IPS-NIHi11 (cell line): Measurements from ENCODE around the gene IL21R.
"Not testable (repeated sequence)": the region's sequence is repeated elsewhere in the genome, so short reads cannot be mapped to it uniquely, and the experiment has no call there.

Experiments
- DNase-seq: peaks from one replicate; pipeline ENCODE4 v3.0.0; 2012; ENCODE audit warnings: mixed read lengths, low spot score

The IL21R gene

GRCh38 chr16:27402569-27402963 lies 592 bp downstream of the IL21R start:
- no peak for DNase-seq

DNA sequence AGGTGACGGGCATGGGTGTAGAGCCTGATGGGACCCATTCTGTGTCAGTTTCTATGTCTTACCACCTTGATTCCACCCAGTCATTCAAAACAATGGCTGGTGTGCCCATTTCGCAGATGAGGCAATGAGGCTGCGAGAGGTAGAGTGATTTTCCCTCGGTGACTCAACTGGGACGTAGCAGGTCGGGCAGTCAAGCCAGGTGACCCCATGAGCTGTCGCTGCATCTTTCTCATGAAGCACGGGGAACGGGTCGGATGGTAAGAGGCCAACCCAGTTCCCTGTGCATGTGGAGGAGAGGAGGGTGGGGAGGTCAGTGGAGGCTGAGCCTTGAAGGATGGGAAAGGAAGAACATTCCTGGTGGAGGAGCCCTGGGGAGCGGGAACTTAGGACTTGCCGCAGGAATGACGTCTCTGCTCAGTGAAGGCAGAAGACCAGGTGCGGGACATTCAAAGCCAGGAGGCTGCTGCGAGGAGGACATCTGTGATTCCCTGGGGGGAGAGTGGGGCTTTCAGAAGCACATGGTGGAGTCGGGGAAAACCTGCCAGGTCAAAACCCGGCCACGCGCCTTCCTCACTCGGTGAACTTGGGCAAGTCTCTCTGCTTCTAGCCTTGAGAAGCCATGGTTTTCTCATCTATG lies 1.1 kb downstream of the IL21R start:
- no peak for DNase-seq

- DNase-seq: no peak
Observed at GRCh38 chr16:27403601-27403992, 1.6 kb downstream of the IL21R start.

DNA sequence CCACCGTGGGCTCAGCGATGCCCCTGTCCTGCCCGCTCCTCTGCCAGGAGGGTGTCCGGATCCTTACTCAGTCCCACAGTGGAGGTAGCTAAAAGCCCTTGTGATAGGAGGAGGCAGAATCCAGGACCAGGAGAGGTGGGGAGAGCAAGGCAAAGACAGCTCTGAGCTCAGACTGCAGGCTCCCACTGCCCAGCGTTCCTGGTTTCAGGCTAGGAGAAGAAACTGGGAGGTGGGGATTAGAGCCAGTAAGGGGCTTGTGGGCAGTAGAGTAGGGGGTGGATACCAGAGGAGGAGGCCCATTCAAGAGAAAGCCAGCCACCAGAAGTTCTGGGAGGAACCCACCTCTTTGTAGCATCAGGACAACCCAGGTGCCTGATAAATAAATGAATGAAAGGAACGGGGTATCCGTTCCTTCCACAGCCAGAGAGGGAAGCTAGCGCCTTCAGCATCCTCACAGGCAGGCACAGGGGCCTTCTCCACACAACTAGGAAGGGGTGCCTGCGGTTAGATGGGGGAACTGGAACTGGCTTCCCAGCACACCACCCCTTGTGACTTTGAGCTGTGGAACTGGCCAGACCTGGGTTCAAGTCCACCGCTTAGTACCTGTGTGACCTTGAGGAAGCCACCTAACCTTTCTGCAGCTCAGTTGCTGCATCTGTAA lies 2.3 kb downstream of the IL21R start:
- no peak for DNase-seq

- no peak for DNase-seq
Observed at GRCh38 chr16:27405546-27406451, 3.8 kb downstream of the IL21R start.

DNA sequence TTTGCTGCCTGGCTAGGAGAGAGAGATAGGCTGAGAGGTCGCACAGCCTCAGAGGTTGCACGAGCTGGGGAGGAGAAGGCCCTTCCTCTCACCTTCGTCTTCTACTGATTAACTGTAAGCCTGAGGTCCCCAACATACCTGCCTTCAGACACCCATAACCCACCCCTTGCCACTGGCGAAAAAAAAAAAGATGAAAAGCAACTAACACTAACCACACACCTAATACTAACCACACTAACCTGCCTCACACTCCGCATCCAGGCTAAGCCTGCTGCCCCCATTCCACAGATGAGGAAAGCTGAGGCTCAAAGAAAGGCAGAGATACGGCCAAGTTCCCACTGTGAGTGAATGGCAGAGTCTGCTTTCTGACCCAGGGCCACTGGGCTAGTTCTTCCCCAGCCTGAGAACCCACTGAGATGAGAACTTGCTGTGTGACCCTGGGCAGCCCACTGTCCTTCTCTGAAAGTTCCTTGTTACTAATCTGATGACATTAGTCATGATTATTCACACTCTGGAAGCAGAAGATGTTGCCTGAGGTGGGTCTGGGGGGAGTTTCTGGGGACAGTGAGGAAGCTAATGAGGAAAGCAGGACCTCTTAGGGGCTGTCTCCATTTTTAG lies 4.6 kb downstream of the IL21R start:
- no peak for DNase-seq

DNA sequence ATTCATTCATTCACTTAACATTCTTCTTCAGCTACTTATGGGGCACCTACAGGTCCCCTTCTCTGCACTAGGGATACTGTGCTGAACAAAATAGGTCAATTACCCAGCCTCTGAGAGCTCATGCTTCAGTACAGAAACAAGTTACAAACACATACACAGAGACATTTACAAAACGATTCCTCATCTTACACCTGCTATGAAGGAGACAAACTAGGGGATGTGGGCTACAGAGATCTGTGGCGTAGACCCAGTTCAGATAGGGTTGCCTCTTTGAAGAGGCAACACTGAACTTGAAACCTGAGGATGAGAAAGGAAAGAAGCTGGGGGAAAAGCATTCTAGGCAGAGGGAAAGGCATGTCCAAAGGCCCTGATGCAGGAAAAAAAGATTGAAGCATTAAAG lies 5.2 kb downstream of the IL21R start:
- DNase-seq: no peak

DNA sequence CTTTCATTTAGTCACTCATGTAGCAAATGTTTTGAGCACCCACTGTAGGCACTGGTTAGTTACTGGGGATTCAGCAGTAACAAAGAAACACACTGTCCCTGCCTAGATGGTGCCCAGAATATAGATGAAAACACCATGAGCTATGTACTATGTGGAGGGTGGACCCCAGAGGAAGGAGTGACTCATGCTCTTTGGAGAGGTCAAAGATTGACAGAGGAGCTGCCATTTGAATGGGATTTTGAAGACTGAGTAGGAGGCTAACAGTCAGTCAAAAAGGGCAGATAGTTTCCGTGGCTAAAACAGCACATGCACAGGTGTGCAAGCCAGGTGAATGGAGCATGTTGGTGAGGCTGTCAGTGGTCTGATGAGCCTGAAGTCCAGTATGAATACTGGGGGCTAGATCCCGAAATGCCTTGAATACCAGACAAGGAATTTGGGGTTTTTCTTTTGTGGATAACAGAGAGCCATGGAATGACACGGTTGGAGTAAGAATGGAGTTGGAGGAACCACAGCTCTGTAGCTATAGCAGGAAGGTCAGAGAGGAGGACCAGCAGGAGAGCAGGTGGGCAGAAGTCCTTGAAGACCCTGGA lies 6.1 kb downstream of the IL21R start:
- DNase-seq: no peak

DNA sequence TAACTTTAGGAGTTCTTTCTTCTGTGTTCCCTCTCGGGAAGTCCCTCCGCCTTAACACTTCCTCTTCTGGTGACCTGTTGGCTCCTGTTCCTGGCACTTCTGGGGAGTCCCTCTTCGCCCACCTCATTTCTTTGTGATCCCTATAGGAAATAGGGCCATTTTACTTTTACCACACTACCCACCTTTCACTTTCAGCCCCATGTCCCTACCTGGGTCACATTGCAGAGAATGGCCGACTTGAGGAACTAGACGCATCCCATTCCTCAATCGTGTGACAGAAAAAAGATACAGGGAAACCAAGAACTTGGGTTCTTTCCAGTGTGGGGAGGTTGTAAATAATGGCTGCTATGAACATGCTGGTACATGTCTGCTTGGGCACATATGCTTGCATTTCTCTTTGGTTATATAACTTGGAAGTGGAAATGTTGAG lies 6.6 kb downstream of the IL21R start:
- no peak for DNase-seq

GRCh38 chr16:27409958-27410357 lies 8.0 kb downstream of the IL21R start:
- not testable (repeated sequence) for DNase-seq

- DNase-seq: no peak
Observed at GRCh38 chr16:27410761-27411160, 8.8 kb downstream of the IL21R start.

GRCh38 chr16:27413956-27414355 lies 12.0 kb downstream of the IL21R start:
- no peak for DNase-seq

DNA sequence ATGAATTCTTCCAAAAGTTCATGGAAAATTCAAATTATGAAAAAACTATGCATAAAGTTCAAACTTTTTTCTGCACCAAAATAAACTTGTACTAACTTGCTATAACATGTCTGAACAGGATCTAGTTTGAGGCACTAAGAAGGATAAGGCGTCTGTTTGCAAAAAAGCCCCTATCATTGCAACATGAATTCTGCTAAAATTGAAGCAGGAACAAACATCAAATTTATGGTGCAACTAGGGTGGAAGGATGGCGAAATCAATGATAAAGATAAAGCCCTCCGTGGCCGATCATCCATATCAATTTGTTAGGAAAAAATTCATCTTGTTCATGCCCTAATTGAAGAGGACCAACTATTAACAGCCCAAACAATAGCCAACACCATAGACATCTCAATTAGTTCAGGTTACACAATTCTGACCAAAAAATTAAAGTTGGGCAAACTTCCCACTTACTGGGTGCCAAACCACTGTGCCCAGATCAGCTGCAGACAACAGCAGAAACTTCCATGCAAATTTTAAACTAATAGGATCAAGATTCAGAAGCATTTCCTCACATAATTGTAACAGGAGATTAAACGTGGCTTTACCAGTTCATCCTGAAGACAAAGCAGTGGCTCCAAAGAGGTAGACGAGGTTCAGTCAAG lies 12.9 kb downstream of the IL21R start:
- no peak for DNase-seq

GRCh38 chr16:27417047-27417671 lies 15.2 kb downstream of the IL21R start:
- no peak for DNase-seq

DNA sequence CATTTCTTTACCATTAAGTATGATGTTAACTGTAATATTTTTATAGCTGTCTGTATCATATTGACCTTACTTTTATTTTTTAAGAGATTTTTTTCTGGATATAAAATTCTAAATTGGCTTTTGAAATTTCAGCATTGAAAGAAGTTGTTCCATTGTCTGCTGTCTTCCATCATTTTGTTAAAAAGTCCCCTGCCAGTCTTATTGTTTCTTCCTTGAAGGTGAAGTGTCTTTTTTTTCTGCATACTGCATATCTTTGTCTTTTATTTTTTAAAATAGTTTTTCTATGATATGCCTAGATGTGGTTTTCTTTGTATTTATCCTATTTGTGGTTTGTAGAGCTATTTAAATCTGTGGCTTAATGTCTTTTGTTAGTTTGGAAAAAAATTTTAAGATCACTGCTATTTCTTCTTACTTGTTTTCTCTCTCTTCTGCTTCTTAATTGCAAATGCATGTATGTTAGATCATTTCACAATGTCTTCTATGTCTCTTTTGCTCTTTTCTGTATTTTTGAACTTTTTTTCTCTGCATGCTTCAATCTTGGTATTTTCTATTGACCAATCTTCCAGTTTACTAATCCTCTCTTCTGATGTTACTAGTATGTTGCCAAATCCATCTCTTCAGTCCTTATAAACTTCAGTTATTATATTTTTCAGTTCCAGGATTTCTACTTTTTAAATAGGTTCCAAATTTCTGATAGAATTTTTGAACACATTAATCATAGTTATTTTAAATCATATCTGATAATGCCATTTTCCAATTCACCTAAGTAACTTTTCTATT lies 20.2 kb downstream of the IL21R start:
- no peak for DNase-seq

GRCh38 chr16:27424772-27425498 lies 23.0 kb downstream of the IL21R start:
- DNase-seq: no peak

GRCh38 chr16:27425961-27426360 lies 24.0 kb downstream of the IL21R start:
- DNase-seq: no peak

DNA sequence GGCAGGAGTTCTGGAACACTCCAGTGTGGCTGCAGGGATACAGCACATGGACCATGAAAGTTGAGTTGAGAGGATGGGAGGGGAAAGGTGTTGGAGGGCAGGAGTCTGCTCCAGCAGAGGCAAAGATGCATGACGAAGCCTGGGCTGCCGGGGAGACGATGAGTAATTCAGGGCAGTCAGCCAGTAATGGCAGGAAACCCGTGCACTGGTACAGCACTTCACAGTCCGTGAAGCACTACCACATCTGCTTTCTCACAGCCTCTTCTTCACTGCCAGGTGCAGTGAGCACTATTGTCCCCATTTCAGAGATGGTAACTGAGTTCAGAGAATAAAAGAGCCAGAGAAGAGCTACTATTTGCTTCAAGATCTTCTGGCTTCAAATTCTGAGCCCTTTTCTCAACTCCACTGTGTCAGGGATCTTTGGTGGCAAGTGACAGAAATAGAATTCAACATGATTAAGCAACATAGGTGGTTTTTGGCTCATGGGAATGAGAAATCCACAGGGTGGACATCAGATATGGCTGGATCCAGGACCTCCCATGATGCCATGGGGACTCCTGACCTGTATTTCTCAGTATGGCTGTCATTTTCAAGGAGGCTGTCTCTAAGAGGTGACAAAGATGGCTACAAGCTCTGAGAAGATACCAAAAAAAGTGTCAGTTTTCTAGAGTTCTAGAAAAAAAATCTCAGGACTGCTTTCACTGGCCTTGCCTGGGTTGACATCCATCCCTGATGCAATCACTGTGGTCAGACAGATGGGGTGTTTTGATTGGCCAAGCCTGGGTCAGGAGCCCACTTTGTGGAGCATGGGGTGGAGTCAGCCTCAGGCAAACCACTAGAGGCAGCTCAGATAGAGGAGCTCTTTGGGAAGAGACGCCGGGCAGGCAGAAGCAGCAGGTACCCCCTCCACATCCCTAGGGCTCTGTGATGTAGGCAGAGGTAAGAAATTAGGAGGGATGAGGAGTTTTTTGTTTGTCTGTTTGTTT lies 24.7 kb downstream of the IL21R start:
- peak; percentile 69 for DNase-seq
